GM23338 (cell line): Measurements from ENCODE around the gene SBF2.

Experiments used
- CREB1 ChIP-seq: fragments of 250-450 bp; sonication (Bioruptor Pico); IDR thresholded peaks from 2 replicates; pipeline ENCODE4 v1.5.0; 2020; ENCODE audit warnings: low read depth, mild to moderate bottlenecking, moderate library complexity
- ETS1 ChIP-seq: IDR thresholded peaks from 2 replicates; pipeline ENCODE4 v1.6.1; 2016; ENCODE audit warnings: antibody characterized with exemption
- EZH2 ChIP-seq: fragments of 200-600 bp; sonication (generic); IDR thresholded peaks from one replicate; pipeline ENCODE4 v1.8.0; 2017; ENCODE audit warnings: antibody characterized with exemption, mild to moderate bottlenecking, low read depth; ENCODE audit not compliant: unreplicated experiment
- EZH2phosphoT487 ChIP-seq: fragments of 200-600 bp; sonication (generic); IDR thresholded peaks from one replicate; pipeline ENCODE4 v1.8.1; 2018; ENCODE audit warnings: antibody characterized with exemption; ENCODE audit not compliant: unreplicated experiment
- POLR2AphosphoS5 ChIP-seq: IDR thresholded peaks from 2 replicates; pipeline ENCODE4 v1.6.1; 2016; ENCODE audit warnings: antibody characterized with exemption, low read depth
- REST ChIP-seq: IDR thresholded peaks from one replicate; pipeline ENCODE4 v1.6.1; 2018; ENCODE audit warnings: antibody characterized with exemption; ENCODE audit not compliant: unreplicated experiment
- TF ChIP-seq, protein P1 (sequence below), 2 experiments: fragments of 200-600 bp in 1 of 2; sonication (generic) in 1 of 2; conservative IDR thresholded peaks; 2 replicates each; pipeline versions ENCODE4 v1.5.1 to v1.6.1; 2016 to 2017; ENCODE audit warnings: antibody characterized with exemption in 2 of 2, low read depth in 2 of 2, mild to moderate bottlenecking in 2 of 2, moderate library complexity in 1 of 2

DNA sequence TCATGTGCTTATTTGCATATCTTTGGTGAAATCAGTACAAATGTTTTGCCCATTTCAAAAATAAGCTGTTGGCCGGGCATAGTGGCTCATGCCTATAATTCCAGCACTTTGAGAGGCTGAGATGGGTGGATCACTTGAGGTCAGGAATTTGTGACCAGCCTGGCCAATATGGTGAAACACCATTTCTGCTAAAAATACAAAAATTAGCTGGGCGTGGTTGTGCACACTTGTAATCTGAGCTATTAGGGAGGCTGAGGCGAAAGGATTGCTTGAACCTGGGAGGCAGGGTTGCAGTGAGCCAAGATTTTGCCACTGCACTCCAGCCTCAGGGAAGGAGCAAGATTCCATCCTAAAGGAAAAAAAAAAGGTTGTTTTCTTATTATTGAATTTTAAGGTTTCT, 494.1 kb downstream of the SBF2 start:
- TF ChIP-seq, protein P1, sequence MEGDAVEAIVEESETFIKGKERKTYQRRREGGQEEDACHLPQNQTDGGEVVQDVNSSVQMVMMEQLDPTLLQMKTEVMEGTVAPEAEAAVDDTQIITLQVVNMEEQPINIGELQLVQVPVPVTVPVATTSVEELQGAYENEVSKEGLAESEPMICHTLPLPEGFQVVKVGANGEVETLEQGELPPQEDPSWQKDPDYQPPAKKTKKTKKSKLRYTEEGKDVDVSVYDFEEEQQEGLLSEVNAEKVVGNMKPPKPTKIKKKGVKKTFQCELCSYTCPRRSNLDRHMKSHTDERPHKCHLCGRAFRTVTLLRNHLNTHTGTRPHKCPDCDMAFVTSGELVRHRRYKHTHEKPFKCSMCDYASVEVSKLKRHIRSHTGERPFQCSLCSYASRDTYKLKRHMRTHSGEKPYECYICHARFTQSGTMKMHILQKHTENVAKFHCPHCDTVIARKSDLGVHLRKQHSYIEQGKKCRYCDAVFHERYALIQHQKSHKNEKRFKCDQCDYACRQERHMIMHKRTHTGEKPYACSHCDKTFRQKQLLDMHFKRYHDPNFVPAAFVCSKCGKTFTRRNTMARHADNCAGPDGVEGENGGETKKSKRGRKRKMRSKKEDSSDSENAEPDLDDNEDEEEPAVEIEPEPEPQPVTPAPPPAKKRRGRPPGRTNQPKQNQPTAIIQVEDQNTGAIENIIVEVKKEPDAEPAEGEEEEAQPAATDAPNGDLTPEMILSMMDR (conservative IDR thresholded peaks at IDR 0.05; ENCODE audit: low read depth in 2 of 2), result no peak
- TF ChIP-seq EZH2phosphoT487 (no peak), POLR2AphosphoS5 (no peak), EZH2 (no peak), CREB1 (no peak), ETS1 (no peak), REST (no peak)
